ENCODE measurements around the gene PSTPIP2. TPM values are rescaled to one million over a fixed set of nuclear protein-coding genes. Genes with fewer than 3 reads are reported as not detected.

Gene PSTPIP2
- total RNA-seq, 1 donor from 2014 or later: 9.1 TPM

- H4K20me1 ChIP-seq (ENCODE audit: insufficient read depth, low read length): peaks cover 8% of the 10 kb centered on the region
- H3K4me3 Mint-ChIP-seq (ENCODE audit: unreplicated experiment): no peak overlapping the region
- H3K4me3 ChIP-seq (ENCODE audit: insufficient read depth, low read depth, low read length): no peak overlapping the region
- peak overlapping the region; percentile 75 for H3K27ac Mint-ChIP-seq (ENCODE audit: unreplicated experiment)
- peaks cover 2% of the 10 kb centered on the region for H3K36me3 Mint-ChIP-seq (ENCODE audit: low read depth, unreplicated experiment)
- H3K79me2 ChIP-seq (ENCODE audit: insufficient read depth, low read length): peaks cover 11% of the 10 kb centered on the region
- no peaks in the 10 kb centered on the region for H3K9me3 Mint-ChIP-seq (ENCODE audit: unreplicated experiment)
- H2AFZ ChIP-seq (ENCODE audit: low read depth, low read length): no peak overlapping the region
- no peaks in the 10 kb centered on the region for H3K27me3 Mint-ChIP-seq (ENCODE audit: low read depth, unreplicated experiment)
- no peak for TF ChIP-seq EZH2 (IDR thresholded peaks at IDR 0.05; ENCODE audit: insufficient read depth, low read length)
- no peak for TF ChIP-seq CTCF (IDR thresholded peaks at IDR 0.05; ENCODE audit: insufficient read depth, low read depth, low read length)
- FAIRE-seq: no peak
- H3K9me3 ChIP-seq (ENCODE audit: insufficient read depth, low read depth, low read length): no peaks in the 10 kb centered on the region
- H3K27ac ChIP-seq (ENCODE audit: low read depth, low read length): no peak overlapping the region
- peaks cover 20% of the 10 kb centered on the region for H3K4me1 ChIP-seq (ENCODE audit: insufficient read depth, low read length)
- DNase-seq (ENCODE audit: low read depth): no peak
- H3K36me3 ChIP-seq (ENCODE audit: insufficient read depth, low read length): no peaks in the 10 kb centered on the region
- H3K4me1 Mint-ChIP-seq (ENCODE audit: low read depth, unreplicated experiment): peaks cover 8% of the 10 kb centered on the region
- H3K27me3 ChIP-seq (ENCODE audit: insufficient read depth, low read length): no peaks in the 10 kb centered on the region
- H3K9ac ChIP-seq (ENCODE audit: low read length): no peak overlapping the region
- no peak overlapping the region for H3K4me2 ChIP-seq (ENCODE audit: low read length)
Observed at GRCh38 chr18:46070232-46070631, 1.8 kb downstream of the PSTPIP2 start.

- peaks cover 11% of the 10 kb centered on the region for H3K79me2 ChIP-seq (ENCODE audit: insufficient read depth, low read length)
- no peak for DNase-seq (ENCODE audit: low read depth)
- H3K36me3 Mint-ChIP-seq (ENCODE audit: low read depth, unreplicated experiment): peaks cover 2% of the 10 kb centered on the region
- H3K36me3 ChIP-seq (ENCODE audit: insufficient read depth, low read length): no peaks in the 10 kb centered on the region
- peak overlapping the region; percentile 8 for H3K4me3 Mint-ChIP-seq (ENCODE audit: unreplicated experiment)
- no peaks in the 10 kb centered on the region for H3K27me3 Mint-ChIP-seq (ENCODE audit: low read depth, unreplicated experiment)
- no peaks in the 10 kb centered on the region for H3K9me3 Mint-ChIP-seq (ENCODE audit: unreplicated experiment)
- H3K4me1 ChIP-seq (ENCODE audit: insufficient read depth, low read length): peaks cover 20% of the 10 kb centered on the region
- H3K4me3 ChIP-seq (ENCODE audit: insufficient read depth, low read depth, low read length): no peak overlapping the region
- H3K9me3 ChIP-seq (ENCODE audit: insufficient read depth, low read depth, low read length): no peaks in the 10 kb centered on the region
- no peak overlapping the region for H3K27ac ChIP-seq (ENCODE audit: low read depth, low read length)
- peaks cover 9% of the 10 kb centered on the region for H3K4me1 Mint-ChIP-seq (ENCODE audit: low read depth, unreplicated experiment)
- FAIRE-seq: no peak
- H3K27ac Mint-ChIP-seq (ENCODE audit: unreplicated experiment): peak overlapping the region; percentile 31
- H2AFZ ChIP-seq (ENCODE audit: low read depth, low read length): no peak overlapping the region
- H3K4me2 ChIP-seq (ENCODE audit: low read length): no peak overlapping the region
- TF ChIP-seq EZH2 (IDR thresholded peaks at IDR 0.05; ENCODE audit: insufficient read depth, low read length) (no peak), CTCF (IDR thresholded peaks at IDR 0.05; ENCODE audit: insufficient read depth, low read depth, low read length) (no peak)
- H3K27me3 ChIP-seq (ENCODE audit: insufficient read depth, low read length): no peaks in the 10 kb centered on the region
- H4K20me1 ChIP-seq (ENCODE audit: insufficient read depth, low read length): peaks cover 8% of the 10 kb centered on the region
- H3K9ac ChIP-seq (ENCODE audit: low read length): no peak overlapping the region
Observed at GRCh38 chr18:46069524-46069923, 2.5 kb downstream of the PSTPIP2 start.

GRCh38 chr18:46068763-46069162 lies 3.3 kb downstream of the PSTPIP2 start:
- Mint-ChIP-seq H3K4me3 (ENCODE audit: unreplicated experiment) (peak overlapping the region; percentile 47), H3K9me3 (ENCODE audit: unreplicated experiment) (no peaks in the 10 kb centered on the region), H3K27ac (ENCODE audit: unreplicated experiment) (peak overlapping the region; percentile 77), H3K36me3 (ENCODE audit: low read depth, unreplicated experiment) (peaks cover 2% of the 10 kb centered on the region), H3K4me1 (ENCODE audit: low read depth, unreplicated experiment) (peaks cover 10% of the 10 kb centered on the region), H3K27me3 (ENCODE audit: low read depth, unreplicated experiment) (no peaks in the 10 kb centered on the region)
- Histone ChIP-seq H3K79me2 (ENCODE audit: insufficient read depth, low read length) (peaks cover 11% of the 10 kb centered on the region), H4K20me1 (ENCODE audit: insufficient read depth, low read length) (peaks cover 8% of the 10 kb centered on the region), H3K27me3 (ENCODE audit: insufficient read depth, low read length) (no peaks in the 10 kb centered on the region), H3K36me3 (ENCODE audit: insufficient read depth, low read length) (no peaks in the 10 kb centered on the region), H3K9ac (ENCODE audit: low read length) (no peak overlapping the region), H2AFZ (ENCODE audit: low read depth, low read length) (no peak overlapping the region), H3K9me3 (ENCODE audit: insufficient read depth, low read depth, low read length) (no peaks in the 10 kb centered on the region), H3K4me2 (ENCODE audit: low read length) (no peak overlapping the region), H3K4me3 (ENCODE audit: insufficient read depth, low read depth, low read length) (no peak overlapping the region), H3K4me1 (ENCODE audit: insufficient read depth, low read length) (peaks cover 16% of the 10 kb centered on the region), H3K27ac (ENCODE audit: low read depth, low read length) (no peak overlapping the region)
- TF ChIP-seq EZH2 (IDR thresholded peaks at IDR 0.05; ENCODE audit: insufficient read depth, low read length): no peak
- no peak for TF ChIP-seq CTCF (IDR thresholded peaks at IDR 0.05; ENCODE audit: insufficient read depth, low read depth, low read length)
- FAIRE-seq (no peak), DNase-seq (ENCODE audit: low read depth) (no peak)

All from astrocyte (in vitro differentiated cells and primary cell).